ENCODE results near the gene DOCK10.

- TF ChIP-seq POLR2A (IDR thresholded peaks at IDR 0.05; ENCODE audit: low read length) (no peak), GATA1 (IDR thresholded peaks at IDR 0.05; ENCODE audit: low read depth, low read length) (no peak)
Measured at GRCh38 chr2:224882291-224883171, 159.7 kb downstream of the DOCK10 start.

Measured in erythroblast (primary cell).